DOHH2 (cell line): ENCODE data around the gene MAPK12.

Experiments used
- H3F3A ChIP-seq: fragments of 200-600 bp; sonication (generic), shearing (Covaris generic); 2 replicates; pipeline ENCODE4 v1.6.0; 2016; ENCODE audit warnings: antibody characterized with exemption, mild to moderate bottlenecking; ENCODE audit not compliant: control insufficient read depth, insufficient read depth
- H3K27ac ChIP-seq: fragments of 200-600 bp; sonication (generic); 2 replicates; pipeline ENCODE4 v1.5.1; 2014; ENCODE audit warnings: low read depth, mild to moderate bottlenecking, low read length, moderate library complexity
- H3K27me3 ChIP-seq: fragments of 200-600 bp; sonication (generic); 2 replicates; pipeline ENCODE4 v1.6.1; 2014; ENCODE audit warnings: mild to moderate bottlenecking, low read length, mixed read lengths; ENCODE audit not compliant: control insufficient read depth
- H3K36me3 ChIP-seq: fragments of 200-600 bp; sonication (generic); 2 replicates; pipeline ENCODE4 v1.6.1; 2014; ENCODE audit warnings: mild to moderate bottlenecking, low read length, moderate library complexity, mixed read lengths; ENCODE audit not compliant: control insufficient read depth
- H3K4me1 ChIP-seq: fragments of 200-600 bp; sonication (generic); 2 replicates; pipeline ENCODE4 v1.6.1; 2014; ENCODE audit warnings: mild to moderate bottlenecking, low read length, mixed read lengths; ENCODE audit not compliant: control insufficient read depth
- H3K4me2 ChIP-seq: fragments of 200-600 bp; sonication (generic); 2 replicates; pipeline ENCODE4 v1.6.0; 2014; ENCODE audit warnings: mild to moderate bottlenecking, low read length, moderate library complexity
- H3K4me3 ChIP-seq: fragments of 200-600 bp; sonication (generic); 2 replicates; pipeline ENCODE4 v1.5.1; 2014; ENCODE audit warnings: mild to moderate bottlenecking, low read length, mixed read lengths
- H3K79me2 ChIP-seq: fragments of 200-600 bp; sonication (generic); 2 replicates; pipeline ENCODE4 v1.6.1; 2014; ENCODE audit warnings: mild to moderate bottlenecking, low read length, mixed read lengths; ENCODE audit not compliant: control insufficient read depth
- H3K9me2 ChIP-seq: fragments of 200-600 bp; sonication (generic); replicated peaks from 2 replicates; pipeline ENCODE4 v1.6.1; 2014; ENCODE audit warnings: mild to moderate bottlenecking, low read length, mixed read lengths; ENCODE audit not compliant: control insufficient read depth
- H3K9me3 ChIP-seq: fragments of 200-600 bp; sonication (generic); 2 replicates; pipeline ENCODE4 v1.6.1; 2014; ENCODE audit warnings: antibody characterized with exemption, low read length, mixed read lengths; ENCODE audit not compliant: control insufficient read depth, insufficient read depth
- H4K20me1 ChIP-seq: fragments of 200-600 bp; sonication (generic); 2 replicates; pipeline ENCODE4 v1.6.0; 2014; ENCODE audit warnings: low read depth, mild to moderate bottlenecking, antibody characterized with exemption, low read length, moderate library complexity; ENCODE audit not compliant: control insufficient read depth, insufficient read depth
- CTCF ChIP-seq: fragments of 200-600 bp; sonication (generic); IDR thresholded peaks from one replicate; pipeline ENCODE4 v1.5.1; 2014; ENCODE audit warnings: antibody characterized with exemption, mild to moderate bottlenecking, low read depth, low read length; ENCODE audit not compliant: poor library complexity, severe bottlenecking
- EZH2phosphoT487 ChIP-seq: fragments of 200-600 bp; sonication (generic); IDR thresholded peaks from 2 replicates; pipeline ENCODE4 v1.6.1; 2017; ENCODE audit warnings: borderline replicate concordance, mild to moderate bottlenecking, antibody characterized with exemption, low read length, moderate library complexity, mixed read lengths

The MAPK12 gene

GRCh38 chr22:50215297-50216054 is 46.0 kb downstream of the MAPK12 start:
- Histone ChIP-seq H4K20me1 (peaks cover 4% of the 10 kb centered on the region; the same call in 1 of the 2 replicates), H3K9me2 (no peaks in the 10 kb centered on the region), H3K4me1 (no peaks in the 10 kb centered on the region), H3K4me3 (no peak overlapping the region), H3K4me2 (no peak overlapping the region), H3K27me3 (no peaks in the 10 kb centered on the region), H3K36me3 (peaks cover 90% of the 10 kb centered on the region), H3K27ac (no peak overlapping the region), H3F3A (no peaks in the 10 kb centered on the region), H3K9me3 (no peaks in the 10 kb centered on the region), H3K79me2 (peaks cover 54% of the 10 kb centered on the region)
- TF ChIP-seq EZH2phosphoT487 (no peak), CTCF (no peak)

- Histone ChIP-seq H3F3A (no peaks in the 10 kb centered on the region), H3K4me3 (no peak overlapping the region), H3K4me1 (peaks cover 8% of the 10 kb centered on the region; the same call in 1 of the 2 replicates), H3K36me3 (peaks cover 90% of the 10 kb centered on the region), H3K27ac (no peak overlapping the region), H3K9me2 (no peaks in the 10 kb centered on the region), H3K4me2 (no peak overlapping the region), H4K20me1 (peaks cover 10% of the 10 kb centered on the region; the same call in 1 of the 2 replicates), H3K79me2 (peaks cover 68% of the 10 kb centered on the region), H3K27me3 (no peaks in the 10 kb centered on the region), H3K9me3 (no peaks in the 10 kb centered on the region)
- no peak for TF ChIP-seq EZH2phosphoT487
- TF ChIP-seq CTCF, result no peak
Measured at GRCh38 chr22:50213263-50213662, 48.2 kb downstream of the MAPK12 start.

DNA sequence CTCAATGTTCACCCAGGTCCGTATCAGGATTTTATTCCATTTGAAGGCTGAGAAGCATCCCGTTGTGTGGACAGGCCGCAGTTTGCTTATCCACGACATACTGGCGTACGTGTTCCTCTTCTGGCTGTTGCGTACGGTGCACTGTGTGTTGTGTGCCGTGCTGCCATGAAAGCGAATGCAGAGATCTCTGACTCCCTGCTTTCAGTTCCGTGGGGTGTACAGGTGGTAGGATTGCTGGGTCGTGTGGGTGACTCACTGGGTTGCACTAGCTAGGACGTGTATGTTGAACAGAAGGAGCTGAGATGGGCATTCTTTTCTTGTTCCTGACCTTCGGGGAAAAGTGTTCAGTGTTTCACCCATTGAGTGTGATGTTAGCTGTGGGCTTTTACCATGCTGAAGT is 50.3 kb downstream of the MAPK12 start:
- Histone ChIP-seq H3K36me3 (peaks cover 89% of the 10 kb centered on the region), H3K9me3 (no peaks in the 10 kb centered on the region), H3K27me3 (no peaks in the 10 kb centered on the region), H3K27ac (no peak overlapping the region), H3K9me2 (no peaks in the 10 kb centered on the region), H3F3A (peaks cover 4% of the 10 kb centered on the region; the same call in 1 of the 2 replicates), H3K4me2 (no peak overlapping the region), H3K4me1 (peaks cover 25% of the 10 kb centered on the region), H3K4me3 (no peak overlapping the region), H3K79me2 (peaks cover 83% of the 10 kb centered on the region), H4K20me1 (peaks cover 17% of the 10 kb centered on the region; the same call in 1 of the 2 replicates)
- TF ChIP-seq EZH2phosphoT487, result no peak
- no peak for TF ChIP-seq CTCF
